Activated T-cell treated with anti-CD3 and anti-CD28 coated beads, Interleukin-2, amount 50 U/mL, for 24 hours (primary cell): Measurements from ENCODE around the gene GRIP2.
A peak's percentile ranks its signal among the peaks of the same experiment; 100 is the strongest.

Experiments
- DNase-seq: peaks from one replicate; pipeline ENCODE4 v3.0.0-alpha.2; 2020
- H3K27ac Mint-ChIP-seq: 2 replicates; pipeline ENCODE4 v1.8.0; 2020; ENCODE audit warnings: mild to moderate bottlenecking, mixed read lengths
- H3K27me3 Mint-ChIP-seq: 2 replicates; pipeline ENCODE4 v1.8.0; 2020; ENCODE audit warnings: mixed read lengths
- H3K36me3 Mint-ChIP-seq: 2 replicates; pipeline ENCODE4 v1.8.0; 2020; ENCODE audit warnings: low read depth, mixed read lengths
- H3K4me1 Mint-ChIP-seq: 2 replicates; pipeline ENCODE4 v1.8.0; 2020; ENCODE audit warnings: low read depth, mixed read lengths
- H3K4me3 Mint-ChIP-seq: 2 replicates; pipeline ENCODE4 v1.8.0; 2020; ENCODE audit warnings: mild to moderate bottlenecking, moderate library complexity, mixed read lengths
- H3K9me3 Mint-ChIP-seq: 2 replicates; pipeline ENCODE4 v1.8.0; 2020; ENCODE audit warnings: mixed read lengths

Gene GRIP2

GRCh38 chr3:14452740-14453710, 87.1 kb downstream of the GRIP2 start:
- Mint-ChIP-seq H3K27me3 (no peaks in the 10 kb centered on the region), H3K4me3 (no peak overlapping the region), H3K4me1 (peaks cover 11% of the 10 kb centered on the region), H3K36me3 (peaks cover 96% of the 10 kb centered on the region), H3K27ac (no peak overlapping the region), H3K9me3 (no peaks in the 10 kb centered on the region)
- DNase-seq, result no peak

DNA sequence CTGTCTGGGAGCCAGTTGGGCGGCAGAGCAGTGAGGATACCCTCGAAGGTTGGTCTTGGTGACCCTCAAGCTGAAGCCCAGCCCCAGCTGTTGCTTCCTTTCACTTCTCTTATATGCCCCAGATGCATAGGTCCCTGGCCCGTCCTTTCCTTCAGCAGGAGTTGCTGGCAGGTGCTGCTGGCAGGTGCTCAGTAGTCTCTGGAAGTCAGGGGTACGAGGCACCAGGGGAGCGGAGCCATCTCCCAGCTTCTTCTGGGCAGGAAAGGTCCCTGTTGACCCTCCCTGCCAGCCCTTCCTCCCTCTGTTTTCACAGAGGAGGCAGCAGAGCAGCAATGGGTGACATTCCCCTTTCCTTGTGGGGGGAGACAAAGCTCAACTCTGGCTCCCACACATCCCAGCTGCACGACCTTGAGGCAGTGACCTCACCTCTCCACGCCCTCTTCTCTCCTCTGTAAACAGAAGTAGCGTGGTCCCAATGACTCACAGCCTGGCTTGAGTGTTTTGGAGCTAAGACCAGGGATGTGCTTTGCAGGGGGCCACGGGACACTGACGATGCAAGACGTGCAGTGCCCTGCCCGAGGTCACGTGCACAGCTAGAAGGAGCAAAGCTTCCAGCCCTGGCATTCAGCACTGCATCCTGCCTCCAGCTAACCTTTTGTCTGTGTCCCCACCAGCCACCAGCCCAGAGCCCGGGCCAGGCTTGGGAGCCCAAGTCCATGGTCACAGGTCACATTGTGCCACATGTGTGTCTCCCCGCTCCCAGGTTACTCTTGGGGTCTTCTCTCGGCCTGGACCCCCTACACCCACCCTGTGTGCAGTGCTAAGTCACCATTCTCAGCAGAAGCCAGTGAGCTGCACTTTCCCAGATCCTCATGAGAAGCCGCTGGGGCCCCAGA, 88.0 kb downstream of the GRIP2 start:
- no peak overlapping the region for H3K4me3 Mint-ChIP-seq
- H3K9me3 Mint-ChIP-seq, result no peaks in the 10 kb centered on the region
- H3K36me3 Mint-ChIP-seq, result peaks cover 96% of the 10 kb centered on the region

GRCh38 chr3:14450922-14451606, 89.1 kb downstream of the GRIP2 start:
- no peaks in the 10 kb centered on the region for H3K27me3 Mint-ChIP-seq
- H3K36me3 Mint-ChIP-seq, result peaks cover 99% of the 10 kb centered on the region
- no peak overlapping the region for H3K27ac Mint-ChIP-seq

More for the DNA sequence above, 88.0 kb downstream of the GRIP2 start:
- Mint-ChIP-seq H3K4me1 (peaks cover 6% of the 10 kb centered on the region), H3K27ac (peak overlapping the region; percentile 34), H3K27me3 (no peaks in the 10 kb centered on the region)
- DNase-seq, result no peak

DNA sequence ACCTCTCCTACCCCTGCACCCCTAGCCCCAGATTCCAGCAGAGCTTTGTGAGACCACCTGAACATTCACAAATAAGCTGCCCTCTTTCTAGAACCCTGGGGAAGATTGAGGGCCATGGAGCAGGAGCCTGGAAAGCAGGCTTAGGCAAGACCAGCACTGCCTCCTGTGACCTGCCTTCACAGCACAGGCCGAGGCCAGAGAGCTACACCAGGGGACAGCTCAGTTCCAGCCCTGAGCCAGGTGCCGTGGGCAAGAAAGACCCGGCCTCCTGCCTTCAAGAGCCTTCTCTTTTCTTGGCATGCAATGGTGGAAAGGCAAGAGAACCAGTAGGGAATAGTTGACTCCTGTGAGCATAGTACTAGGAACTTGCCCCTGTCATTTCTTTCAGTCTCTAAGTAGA, 89.6 kb downstream of the GRIP2 start:
- Mint-ChIP-seq H3K27ac (no peak overlapping the region), H3K27me3 (no peaks in the 10 kb centered on the region), H3K36me3 (peaks cover 99% of the 10 kb centered on the region), H3K4me1 (peaks cover 6% of the 10 kb centered on the region), H3K9me3 (no peaks in the 10 kb centered on the region), H3K4me3 (no peak overlapping the region)
- no peak for DNase-seq

More at GRCh38 chr3:14450922-14451606, 89.1 kb downstream of the GRIP2 start:
- H3K9me3 Mint-ChIP-seq, result no peaks in the 10 kb centered on the region
- DNase-seq, result no peak
- H3K4me3 Mint-ChIP-seq, result no peak overlapping the region
- peaks cover 6% of the 10 kb centered on the region for H3K4me1 Mint-ChIP-seq

DNA sequence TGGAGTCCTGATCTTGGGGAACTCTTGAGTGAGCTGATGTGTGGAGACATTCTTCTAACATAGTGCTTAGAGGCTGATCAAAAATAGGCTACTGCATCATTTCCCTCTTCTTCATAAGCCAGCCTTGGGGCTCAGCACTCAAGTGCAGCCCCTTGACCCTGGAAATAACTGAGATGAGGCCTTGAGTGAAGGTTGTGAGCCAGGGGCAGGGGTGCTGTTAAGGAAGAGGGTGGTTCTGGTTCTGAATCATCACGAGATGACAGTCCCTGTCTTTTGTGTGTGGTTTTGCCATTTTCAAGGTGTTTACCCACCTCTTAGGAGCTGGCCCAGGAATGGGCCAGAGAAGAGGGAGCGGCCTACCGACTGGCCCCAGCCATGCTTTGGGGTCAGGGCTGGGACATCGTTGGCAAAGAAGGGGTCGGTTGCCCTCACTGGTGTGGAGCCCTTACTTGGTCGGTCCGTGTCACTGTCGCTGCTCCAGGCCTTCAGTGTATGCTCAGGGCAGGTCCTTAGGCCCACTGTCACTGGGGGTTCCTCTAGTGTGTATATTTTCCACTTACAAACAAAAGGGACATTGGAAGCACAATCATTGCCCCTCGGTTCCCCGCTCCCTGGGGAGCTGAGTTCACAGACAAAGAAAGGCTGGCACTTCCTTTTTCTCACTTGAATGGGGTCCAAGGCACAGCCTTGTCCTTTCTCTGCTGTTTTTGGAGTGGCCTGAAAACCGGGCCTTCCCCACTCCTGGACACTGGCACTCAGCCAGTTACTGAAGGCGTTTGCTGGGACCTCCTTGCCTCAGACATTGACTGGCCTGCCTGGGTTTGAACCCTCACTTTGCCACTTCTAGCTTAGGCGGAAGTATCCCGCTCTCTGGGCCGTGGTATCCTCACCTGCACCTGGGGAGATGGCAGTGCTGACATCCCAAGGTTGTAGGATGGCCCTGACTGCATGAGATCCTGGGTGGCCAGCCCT, 91.1 kb downstream of the GRIP2 start:
- Mint-ChIP-seq H3K9me3 (no peaks in the 10 kb centered on the region), H3K36me3 (peaks cover 97% of the 10 kb centered on the region), H3K4me3 (no peak overlapping the region), H3K27me3 (no peaks in the 10 kb centered on the region), H3K27ac (peak overlapping the region; percentile 26), H3K4me1 (peaks cover 7% of the 10 kb centered on the region)
- no peak for DNase-seq

- no peaks in the 10 kb centered on the region for H3K27me3 Mint-ChIP-seq
- no peak overlapping the region for H3K4me3 Mint-ChIP-seq
- no peaks in the 10 kb centered on the region for H3K9me3 Mint-ChIP-seq
- peaks cover 95% of the 10 kb centered on the region for H3K36me3 Mint-ChIP-seq
- peaks cover 7% of the 10 kb centered on the region for H3K4me1 Mint-ChIP-seq
- DNase-seq, result no peak
- H3K27ac Mint-ChIP-seq, result peak overlapping the region; percentile 40
Measured at GRCh38 chr3:14448063-14448462, 92.1 kb downstream of the GRIP2 start.

GRCh38 chr3:14446988-14447570, 93.1 kb downstream of the GRIP2 start:
- DNase-seq, result no peak
- Mint-ChIP-seq H3K27me3 (no peaks in the 10 kb centered on the region), H3K4me3 (no peak overlapping the region), H3K36me3 (peaks cover 86% of the 10 kb centered on the region), H3K9me3 (no peaks in the 10 kb centered on the region), H3K27ac (no peak overlapping the region), H3K4me1 (peaks cover 7% of the 10 kb centered on the region)

DNA sequence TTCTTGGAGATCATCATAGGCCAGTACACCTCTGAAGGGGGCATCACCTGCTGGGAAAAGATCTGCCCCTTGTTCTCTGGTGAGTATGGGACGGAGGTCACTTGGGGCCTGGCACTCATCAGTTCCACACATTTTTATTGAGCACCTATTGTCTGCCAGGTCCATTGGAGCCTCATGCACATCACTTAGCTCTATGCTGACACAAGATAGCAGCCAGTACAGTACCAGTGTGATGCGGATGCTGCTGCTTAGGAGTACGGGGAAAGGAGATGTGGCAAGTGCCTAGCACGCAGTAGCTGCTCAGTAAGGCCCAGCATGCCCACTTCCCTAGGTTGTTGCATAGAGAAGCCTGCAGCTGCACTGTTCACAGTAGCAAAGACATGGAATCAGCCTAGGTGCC, 94.4 kb downstream of the GRIP2 start:
- Mint-ChIP-seq H3K4me3 (no peak overlapping the region), H3K27ac (no peak overlapping the region), H3K9me3 (no peaks in the 10 kb centered on the region), H3K4me1 (peaks cover 7% of the 10 kb centered on the region), H3K27me3 (no peaks in the 10 kb centered on the region), H3K36me3 (peaks cover 81% of the 10 kb centered on the region)
- DNase-seq, result no peak

DNA sequence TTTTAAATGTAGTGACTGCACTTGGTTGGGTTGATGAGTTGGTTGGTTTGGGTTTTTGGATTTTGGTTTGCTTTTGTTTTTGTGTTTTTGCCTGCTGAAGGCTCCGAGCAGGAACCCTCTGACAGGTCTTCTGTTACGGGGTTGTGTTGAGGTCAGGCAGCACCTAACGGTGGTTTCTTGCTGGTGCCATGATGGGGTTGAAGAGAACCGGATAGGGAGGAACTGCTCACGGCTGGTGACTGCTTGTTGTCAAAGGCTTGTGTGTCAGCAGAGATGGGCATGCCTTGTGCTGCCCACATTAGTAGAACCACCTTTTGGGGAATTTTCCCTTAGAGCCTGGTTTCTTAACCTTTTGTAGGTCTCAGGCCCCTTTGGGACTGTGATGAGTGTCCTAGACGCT, 95.8 kb downstream of the GRIP2 start:
- Mint-ChIP-seq H3K9me3 (no peaks in the 10 kb centered on the region), H3K36me3 (peaks cover 75% of the 10 kb centered on the region), H3K4me3 (no peak overlapping the region), H3K4me1 (peaks cover 21% of the 10 kb centered on the region), H3K27ac (no peak overlapping the region), H3K27me3 (no peaks in the 10 kb centered on the region)
- DNase-seq, result no peak

GRCh38 chr3:14441920-14442300, 98.2 kb downstream of the GRIP2 start:
- no peak overlapping the region for H3K4me3 Mint-ChIP-seq
- H3K9me3 Mint-ChIP-seq, result no peaks in the 10 kb centered on the region
- peaks cover 58% of the 10 kb centered on the region for H3K36me3 Mint-ChIP-seq
- DNase-seq, result no peak
- no peak overlapping the region for H3K27ac Mint-ChIP-seq
- no peaks in the 10 kb centered on the region for H3K27me3 Mint-ChIP-seq
- peaks cover 24% of the 10 kb centered on the region for H3K4me1 Mint-ChIP-seq

DNA sequence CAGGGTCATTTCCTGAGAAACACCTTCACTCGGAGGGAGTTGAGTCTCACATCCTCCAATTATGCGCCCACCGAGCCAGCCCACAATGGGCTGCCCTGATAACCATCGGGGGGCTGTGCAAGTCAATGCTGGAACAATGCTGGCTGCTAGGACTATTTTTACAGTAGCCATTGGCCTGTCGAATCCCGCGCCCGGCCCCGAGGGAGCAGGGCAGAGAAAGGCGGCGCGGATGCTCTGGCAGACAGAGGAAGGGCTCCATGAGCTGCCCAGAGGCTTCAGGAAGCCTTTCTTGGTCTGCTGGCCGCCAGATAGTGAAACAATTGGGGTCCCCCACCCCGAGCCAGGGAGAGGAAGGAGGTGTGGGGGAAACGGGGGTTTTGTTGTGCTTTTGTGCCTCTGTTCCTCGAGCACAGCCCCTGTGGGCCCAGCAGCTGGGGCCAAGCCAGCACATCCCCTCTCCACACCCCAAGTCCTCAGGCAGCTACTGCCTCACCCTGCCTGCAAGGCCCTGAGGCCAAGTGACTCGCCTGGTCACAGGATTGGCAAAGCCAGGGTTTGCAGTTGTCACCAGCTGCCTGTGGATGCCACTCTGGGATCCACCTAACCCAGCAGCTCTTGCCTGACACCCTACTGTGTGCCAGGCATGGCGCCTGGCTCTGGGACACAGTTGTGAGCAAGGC, 98.8 kb downstream of the GRIP2 start:
- H3K4me3 Mint-ChIP-seq, result no peak overlapping the region
- no peaks in the 10 kb centered on the region for H3K9me3 Mint-ChIP-seq
- H3K4me1 Mint-ChIP-seq, result peaks cover 27% of the 10 kb centered on the region
- no peak overlapping the region for H3K27ac Mint-ChIP-seq
- DNase-seq, result no peak
- peaks cover 58% of the 10 kb centered on the region for H3K36me3 Mint-ChIP-seq
- H3K27me3 Mint-ChIP-seq, result no peaks in the 10 kb centered on the region

DNA sequence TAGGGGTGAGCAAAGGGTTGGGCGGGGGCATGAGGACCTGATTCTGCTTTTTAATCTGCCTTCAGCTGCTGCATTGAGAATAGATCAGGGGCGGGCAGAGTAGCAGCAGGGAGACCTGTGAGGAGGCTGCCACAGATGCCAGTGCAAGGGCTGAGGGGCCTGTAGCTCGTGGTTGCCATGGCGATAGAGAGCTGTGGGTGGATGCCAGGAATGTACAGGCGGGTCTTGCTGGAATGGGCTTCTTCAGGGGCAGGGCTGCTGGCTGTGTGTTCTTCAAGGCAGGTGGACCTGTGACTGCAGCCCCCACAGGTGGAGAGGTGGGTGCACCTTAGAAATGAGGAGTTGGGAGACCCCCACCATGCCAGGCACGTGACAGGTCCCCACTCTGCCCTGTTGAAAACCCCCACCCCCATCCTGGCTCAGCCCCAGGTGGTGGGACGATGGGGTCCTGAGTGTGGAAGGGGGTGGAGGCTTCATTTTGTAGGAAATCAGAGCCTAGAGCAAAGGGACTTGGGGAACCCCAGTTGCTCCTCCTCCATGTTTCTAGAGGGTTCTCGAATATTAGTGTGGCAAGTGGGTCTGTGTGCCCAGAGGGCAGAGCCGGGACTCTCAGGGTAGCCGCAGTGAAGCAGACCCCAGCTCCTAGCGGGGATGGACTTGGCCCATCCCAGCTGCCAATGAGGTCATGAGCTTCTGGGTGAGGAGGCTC, 99.5 kb downstream of the GRIP2 start:
- Mint-ChIP-seq H3K27ac (peak overlapping the region; percentile 83), H3K4me1 (peaks cover 29% of the 10 kb centered on the region), H3K9me3 (no peaks in the 10 kb centered on the region), H3K36me3 (peaks cover 56% of the 10 kb centered on the region), H3K4me3 (no peak overlapping the region), H3K27me3 (no peaks in the 10 kb centered on the region)
- no peak for DNase-seq
